H9 (cell line): ENCODE measurements around the gene ACAT1. TPM values are rescaled to one million over a fixed set of nuclear protein-coding genes. Genes with fewer than 3 reads are reported as not detected.

Experiments used
- DNase-seq: peaks from one replicate; pipeline ENCODE4 v3.0.0-alpha.2; 2017
- H2AFZ ChIP-seq: one replicate; pipeline ENCODE4 v1.6.1; 2013; ENCODE audit warnings: mild to moderate bottlenecking, low read length, control low read depth, moderate library complexity
- H2AK5ac ChIP-seq: 2 replicates; pipeline ENCODE4 v1.6.1; 2013; ENCODE audit warnings: low read length, control low read depth, mixed read lengths; ENCODE audit not compliant: insufficient read length
- H2BK120ac ChIP-seq: one replicate; pipeline ENCODE4 v1.6.1; 2013; ENCODE audit warnings: low read depth, mild to moderate bottlenecking, low read length, control low read depth, inconsistent platforms; ENCODE audit not compliant: poor library complexity, severe bottlenecking
- H2BK12ac ChIP-seq: 2 replicates; pipeline ENCODE4 v1.6.1; 2013; ENCODE audit warnings: low read length, control low read depth, mixed read lengths, low read depth; ENCODE audit not compliant: insufficient read length
- H2BK15ac ChIP-seq: 2 replicates; pipeline ENCODE4 v1.6.1; 2013; ENCODE audit warnings: low read depth, low read length, control low read depth
- H2BK20ac ChIP-seq: one replicate; pipeline ENCODE4 v1.6.1; 2013; ENCODE audit warnings: low read depth, mild to moderate bottlenecking, low read length, control low read depth, inconsistent platforms; ENCODE audit not compliant: poor library complexity, severe bottlenecking
- H2BK5ac ChIP-seq: 2 replicates; pipeline ENCODE4 v1.6.1; 2013; ENCODE audit warnings: low read length, control low read depth, mixed read lengths; ENCODE audit not compliant: insufficient read length
- H3K14ac ChIP-seq: 2 replicates; pipeline ENCODE4 v1.6.1; 2013; ENCODE audit warnings: low read length, control low read depth; ENCODE audit not compliant: insufficient read depth
- H3K18ac ChIP-seq: 2 replicates; pipeline ENCODE4 v1.6.1; 2013; ENCODE audit warnings: low read depth, mild to moderate bottlenecking, mixed read lengths, low read length, control low read depth; ENCODE audit not compliant: insufficient read length
- H3K23ac ChIP-seq: 2 replicates; pipeline ENCODE4 v1.6.1; 2013; ENCODE audit warnings: low read length, control low read depth, mixed read lengths, low read depth; ENCODE audit not compliant: insufficient read length
- H3K23me2 ChIP-seq: 2 replicates; pipeline ENCODE4 v1.6.1; 2013; ENCODE audit warnings: low read depth, mild to moderate bottlenecking, mixed read lengths, low read length, control low read depth; ENCODE audit not compliant: insufficient read length, poor library complexity, severe bottlenecking
- H3K27ac ChIP-seq: 2 replicates; pipeline ENCODE4 v1.5.1; 2013; ENCODE audit warnings: low read length, control low read depth, mixed read lengths, low read depth; ENCODE audit not compliant: insufficient read length
- H3K27me3 ChIP-seq: 2 replicates; pipeline ENCODE4 v1.6.1; 2013; ENCODE audit warnings: low read length, control low read depth, inconsistent platforms; ENCODE audit not compliant: insufficient read depth
- H3K4ac ChIP-seq: 2 replicates; pipeline ENCODE4 v1.6.1; 2013; ENCODE audit warnings: low read depth, mild to moderate bottlenecking, control low read depth, inconsistent platforms, low read length, moderate library complexity
- H3K4me1 ChIP-seq: 2 replicates; pipeline ENCODE4 v1.6.1; 2013; ENCODE audit warnings: low read length, control low read depth, inconsistent platforms; ENCODE audit not compliant: insufficient read depth
- H3K4me2 ChIP-seq: 2 replicates; pipeline ENCODE4 v1.6.1; 2013; ENCODE audit warnings: low read length, control low read depth, mixed read lengths; ENCODE audit not compliant: insufficient read length, insufficient read depth
- H3K56ac ChIP-seq: 2 replicates; pipeline ENCODE4 v1.6.1; 2013; ENCODE audit warnings: low read depth, mild to moderate bottlenecking, mixed read lengths, low read length, control low read depth; ENCODE audit not compliant: insufficient read length
- H3K79me1 ChIP-seq: 2 replicates; pipeline ENCODE4 v1.6.1; 2013; ENCODE audit warnings: low read depth, mild to moderate bottlenecking, moderate library complexity, low read length, control low read depth, inconsistent platforms; ENCODE audit not compliant: insufficient read depth, poor library complexity, severe bottlenecking
- H3K79me2 ChIP-seq: 2 replicates; pipeline ENCODE4 v1.6.1; 2013; ENCODE audit warnings: low read length, control low read depth, inconsistent platforms; ENCODE audit not compliant: insufficient read depth
- H3K9ac ChIP-seq: 2 replicates; pipeline ENCODE4 v1.6.1; 2013; ENCODE audit warnings: low read length, control low read depth, mixed read lengths; ENCODE audit not compliant: insufficient read length; ENCODE audit errors: extremely low read depth
- H3K9me3 ChIP-seq: one replicate; pipeline ENCODE4 v1.6.1; 2013; ENCODE audit warnings: low read depth, low read length, inconsistent platforms; ENCODE audit not compliant: control insufficient read depth
- H3T11ph ChIP-seq: one replicate; pipeline ENCODE4 v1.6.1; 2013; ENCODE audit warnings: mild to moderate bottlenecking, low read length, control low read depth, inconsistent platforms
- H4K20me1 ChIP-seq: one replicate; pipeline ENCODE4 v1.6.1; 2013; ENCODE audit not compliant: control insufficient read depth, insufficient read length, insufficient read depth
- H4K5ac ChIP-seq: 2 replicates; pipeline ENCODE4 v1.6.1; 2013; ENCODE audit warnings: low read depth, mild to moderate bottlenecking, mixed read lengths, low read length, control low read depth; ENCODE audit not compliant: insufficient read length
- H4K8ac ChIP-seq: replicated peaks from 2 replicates; pipeline ENCODE4 v1.6.1; 2013; ENCODE audit warnings: low read length, control low read depth, mixed read lengths, low read depth; ENCODE audit not compliant: insufficient read length
- H4K91ac ChIP-seq: 2 replicates; pipeline ENCODE4 v1.6.1; 2013; ENCODE audit warnings: low read depth, mild to moderate bottlenecking, moderate library complexity, mixed read lengths, low read length, control low read depth; ENCODE audit not compliant: insufficient read length
- H3K27ac Mint-ChIP-seq, 3 experiments: 2 replicates in 2 of 3; 3 replicates in 1 of 3; pipeline ENCODE4 v1.8.0; 2020 to 2021; ENCODE audit warnings: mixed read lengths in 3 of 3, mild to moderate bottlenecking in 1 of 3, moderate library complexity in 1 of 3
- H3K27me3 Mint-ChIP-seq: 2 replicates; pipeline ENCODE4 v1.8.0; 2021; ENCODE audit warnings: low read depth, mild to moderate bottlenecking, moderate library complexity, mixed read lengths
- H3K36me3 Mint-ChIP-seq, 3 experiments: 2 replicates in 2 of 3; 3 replicates in 1 of 3; pipeline ENCODE4 v1.8.0; 2020 to 2021; ENCODE audit warnings: low read depth in 3 of 3, mixed read lengths in 3 of 3; ENCODE audit not compliant: insufficient read depth in 1 of 3
- H3K4me1 Mint-ChIP-seq, 2 experiments: 2 replicates each; pipeline ENCODE4 v1.8.0; 2020; ENCODE audit warnings: mixed read lengths in 2 of 2
- H3K4me3 Mint-ChIP-seq, 2 experiments: 2 replicates in 1 of 2; 3 replicates in 1 of 2; pipeline ENCODE4 v1.8.0; 2020 to 2021; ENCODE audit warnings: mild to moderate bottlenecking in 2 of 2, mixed read lengths in 2 of 2, moderate library complexity in 1 of 2
- H3K9me3 Mint-ChIP-seq, 2 experiments: 2 replicates in 1 of 2; 3 replicates in 1 of 2; pipeline ENCODE4 v1.8.0; 2020; ENCODE audit warnings: mild to moderate bottlenecking in 2 of 2, mixed read lengths in 2 of 2, moderate library complexity in 1 of 2
- CTCF ChIP-seq: fragments of 200-600 bp; sonication (generic); conservative IDR thresholded peaks from 3 replicates; pipeline ENCODE4 v1.8.0; 2021; ENCODE audit warnings: antibody characterized with exemption, mild to moderate bottlenecking
- WGBS: extraction: QIAGEN DNeasy Blood & Tissue Kit; methylation state at CpG from one replicate; pipeline ENCODE4 v1.1.7; 2013; ENCODE audit warnings: missing lambda C conversion rate, low lambda C conversion rate, mixed read lengths; ENCODE audit not compliant: insufficient read length; ENCODE audit errors: extremely low coverage; 5-methylcytosine and 5-hydroxymethylcytosine counted together
- long read RNA-seq: library from polyadenylated mRNA; unstranded; transcript quantifications from one replicate; pipeline ENCODE4 v2.0.0, GENCODE V29; 2020
- total RNA-seq: library from RNA; stranded (reverse); gene quantifications from 2 replicates; pipeline ENCODE4 v1.2.1, GENCODE V29; 2021

The ACAT1 gene
- total RNA-seq: 39.1 and 41.7 TPM in 2 replicates
- long read RNA-seq, transcript ACAT1-201 (12 exons, 1,761 nt): major isoform, 369 of 407 reads
- long read RNA-seq, partial matches to known transcripts: 7 of 407 reads
- long read RNA-seq, other reads (novel, unspliced or antisense): 30 of 407 reads

GRCh38 chr11:108121274-108122155 lies at the start of gene ACAT1:
Gene ACAT1, plus strand, starts transcription at chr11:108121567. Its CDS starts 40 bp downstream, at chr11:108121607.
- Histone ChIP-seq H3K14ac (peak within 1 kb of the TSS; percentile 59), H3K4me1 (peaks cover 4% of the 10 kb centered on the region; the same call in 1 of the 2 replicates), H3K56ac (no peak within 1 kb of the TSS), H3K4me2 (peak within 1 kb of the TSS; percentile 87), H3K23me2 (peaks cover 8% of the 10 kb centered on the region), H4K91ac (no peak within 1 kb of the TSS), H3K9ac (peak within 1 kb of the TSS; percentile 71), H2BK20ac (no peak within 1 kb of the TSS), H4K20me1 (no peaks in the 10 kb centered on the region), H4K8ac (no peak within 1 kb of the TSS), H3K79me1 (no peaks in the 10 kb centered on the region), H2BK12ac (no peak within 1 kb of the TSS), H3K18ac (peak within 1 kb of the TSS; percentile 58), H3K23ac (no peak within 1 kb of the TSS), H2BK15ac (no peak within 1 kb of the TSS), H2BK120ac (no peak within 1 kb of the TSS), H3K4ac (no peak within 1 kb of the TSS), H3K9me3 (no peaks in the 10 kb centered on the region), H3K27ac (no peak within 1 kb of the TSS), H4K5ac (no peak within 1 kb of the TSS), H3K27me3 (no peaks in the 10 kb centered on the region; the same call in 1 of the 2 replicates), H2AK5ac (no peak within 1 kb of the TSS), H2BK5ac (no peak within 1 kb of the TSS), H3K79me2 (no peaks in the 10 kb centered on the region), H3T11ph (no peak within 1 kb of the TSS), H2AFZ (no peak within 1 kb of the TSS)
- Mint-ChIP-seq H3K4me1 (peaks cover 8 to 9% of the 10 kb centered on the region in 2 experiments), H3K4me3 (peak within 1 kb of the TSS; percentile 80 to 91), H3K27ac (peak within 1 kb of the TSS in 2 of 3 experiments; percentile 64 to 89; a peak in 3 of 7 replicates), H3K27me3 (peaks cover 7% of the 10 kb centered on the region), H3K9me3 (no peaks in the 10 kb centered on the region), H3K36me3 (peaks cover 0 to 3% (median 0%) of the 10 kb centered on the region in 3 experiments; a peak in 2 of 7 replicates)
- peak; percentile 96 for DNase-seq
- no CpG with 5 or more reads among the region's 73 CpGs for WGBS
- peak; percentile 45 for TF ChIP-seq CTCF
